ENCODE data around the gene PCNX4.

PCNX4 gene

DNA sequence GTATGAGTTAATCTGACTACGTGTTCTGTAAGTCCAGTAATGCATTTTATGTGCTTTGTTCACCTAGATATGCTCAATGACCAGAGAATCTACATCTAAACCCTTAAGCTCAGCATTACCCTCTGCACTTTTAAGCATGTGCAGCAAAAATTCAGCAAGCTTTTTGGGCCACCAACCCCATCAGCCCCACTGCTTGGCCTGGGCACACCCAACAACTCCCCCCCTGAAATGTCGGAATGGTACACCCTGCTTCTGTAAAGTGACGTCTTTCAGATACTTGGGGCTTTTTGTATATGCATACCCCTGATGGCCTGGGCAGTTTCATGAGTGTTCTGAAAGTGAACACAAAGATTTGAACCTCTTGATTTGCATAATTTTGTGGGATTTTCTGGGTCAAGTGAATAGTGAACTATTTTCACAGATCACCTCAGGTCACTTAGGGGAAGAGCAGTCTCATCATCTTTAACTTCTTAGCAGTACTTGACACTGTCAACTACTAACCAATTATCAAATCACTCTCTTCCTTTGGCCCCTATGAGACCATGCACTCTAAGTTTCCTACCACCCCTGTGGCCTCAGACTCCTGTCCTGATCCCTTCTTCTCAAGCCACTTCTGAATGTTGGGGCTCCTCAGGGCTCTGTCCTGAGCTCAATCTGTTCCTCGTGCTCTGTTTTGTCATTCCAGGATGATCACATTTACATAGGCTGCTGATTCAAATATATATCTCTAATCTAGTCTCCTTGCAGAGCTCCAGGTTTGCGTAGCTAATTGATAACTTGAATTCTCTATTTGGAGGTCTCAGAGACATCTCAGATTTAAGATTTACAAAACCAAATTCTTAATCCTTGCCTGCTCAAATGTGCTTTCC is 121.0 kb downstream of the PCNX4 start:
- no peak for DNase-seq

DNA sequence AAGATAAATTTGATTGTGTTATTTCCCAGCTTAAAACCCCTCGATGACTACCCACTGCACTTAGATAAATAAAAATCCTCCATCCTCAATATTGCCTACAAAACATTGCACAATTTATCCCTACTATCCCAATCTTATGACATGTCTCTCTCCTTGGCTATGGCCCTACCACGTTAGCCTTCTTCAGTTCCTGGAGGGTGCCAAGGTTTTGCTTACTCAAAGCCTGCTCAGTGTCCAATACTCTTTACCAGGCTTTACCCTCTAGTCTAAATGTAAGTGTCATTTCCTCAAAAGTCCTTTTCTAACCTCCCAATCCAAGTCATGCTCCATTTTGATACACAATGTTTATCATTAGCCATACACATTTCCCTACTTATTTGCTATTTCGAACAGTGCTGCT is 122.3 kb downstream of the PCNX4 start:
- no peak for DNase-seq

DNA sequence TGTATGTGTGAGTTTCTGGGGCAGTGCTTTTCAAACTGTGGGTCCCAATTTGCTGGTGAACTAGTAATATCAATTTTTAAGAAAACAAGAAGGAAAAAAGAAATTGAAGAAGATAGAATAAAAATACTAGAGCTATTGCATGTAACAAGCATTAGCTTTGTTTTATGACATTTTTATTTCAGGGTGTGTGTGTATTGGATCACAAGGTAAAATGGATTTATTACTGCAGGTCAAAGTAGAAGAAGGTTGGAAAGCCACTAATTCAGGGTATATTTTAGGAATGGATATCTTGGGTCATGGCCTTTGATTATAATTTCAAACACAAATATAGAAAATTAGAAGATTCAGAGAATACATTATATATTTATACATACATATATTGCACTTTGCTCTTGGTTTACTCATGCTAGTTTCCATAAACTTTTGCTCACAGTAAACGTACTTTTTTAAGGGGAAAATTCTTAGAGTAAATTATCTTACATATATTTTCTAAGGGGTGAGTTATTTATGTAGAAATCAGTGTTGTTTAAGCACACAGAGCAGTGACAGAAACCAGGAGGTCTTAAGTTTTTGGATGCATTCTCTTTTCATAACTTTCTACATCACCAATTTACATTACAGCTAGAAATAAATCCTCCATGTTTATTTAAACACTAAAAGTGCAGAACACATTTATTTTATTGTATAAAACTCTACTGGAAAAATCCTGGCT is 122.8 kb downstream of the PCNX4 start:
- DNase-seq = no peak

DNA sequence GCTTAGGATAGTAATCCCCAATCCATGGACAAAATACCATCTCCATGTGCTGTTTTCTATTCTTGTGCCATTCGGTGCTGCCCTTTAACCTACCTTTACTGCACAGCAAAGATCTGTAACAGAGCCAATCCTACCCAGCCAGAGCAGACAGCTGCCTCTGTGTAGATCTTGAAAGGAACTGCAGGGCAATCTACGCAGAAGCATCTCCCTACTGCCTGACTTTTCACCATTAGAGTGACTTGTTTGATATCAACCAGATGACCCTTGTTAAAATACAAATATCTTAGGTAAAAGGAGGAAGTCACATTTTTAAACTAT is 123.4 kb downstream of the PCNX4 start:
- DNase-seq = no peak

DNA sequence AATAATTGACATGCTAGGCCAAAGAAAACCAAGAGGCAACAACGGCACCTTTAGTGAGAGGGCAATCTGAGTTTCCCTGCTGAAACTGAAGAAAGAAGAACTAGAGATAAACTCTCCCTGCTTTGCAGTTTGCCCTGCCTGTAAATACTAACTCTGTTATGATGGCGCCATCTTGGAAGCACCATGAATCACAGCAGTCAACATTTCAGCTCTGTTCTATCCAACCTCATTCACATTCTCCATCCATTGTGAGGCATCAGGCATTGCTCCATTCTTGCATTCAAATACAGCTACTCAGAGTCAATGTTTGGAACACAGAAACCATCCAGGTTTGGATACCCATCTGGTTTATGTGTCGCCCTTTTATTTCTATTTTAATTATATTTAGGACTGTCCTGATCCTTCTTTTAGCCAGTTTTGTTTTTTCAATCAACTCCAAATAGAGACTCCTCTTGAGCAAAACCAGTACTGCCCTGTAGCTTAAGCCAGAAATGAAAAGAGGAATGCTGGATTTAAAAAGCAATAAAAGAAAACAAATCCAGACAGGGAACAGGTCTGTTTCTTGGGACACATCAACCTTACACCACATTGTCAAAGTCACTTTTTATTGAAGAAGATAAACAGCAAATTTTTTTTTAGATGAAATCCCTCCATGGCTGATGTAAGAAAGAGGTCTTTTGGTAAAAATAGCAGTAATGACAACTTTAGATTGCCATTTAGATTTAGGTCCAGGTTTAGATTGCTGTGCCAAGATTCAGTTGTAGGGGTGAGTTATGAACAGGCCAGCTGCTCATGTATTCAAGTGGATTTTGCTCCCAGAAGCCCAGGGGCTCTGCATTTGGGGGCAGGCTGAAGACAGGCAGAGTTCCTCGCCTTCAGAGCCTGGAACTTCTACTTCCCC is 124.0 kb downstream of the PCNX4 start:
- DNase-seq = no peak

DNA sequence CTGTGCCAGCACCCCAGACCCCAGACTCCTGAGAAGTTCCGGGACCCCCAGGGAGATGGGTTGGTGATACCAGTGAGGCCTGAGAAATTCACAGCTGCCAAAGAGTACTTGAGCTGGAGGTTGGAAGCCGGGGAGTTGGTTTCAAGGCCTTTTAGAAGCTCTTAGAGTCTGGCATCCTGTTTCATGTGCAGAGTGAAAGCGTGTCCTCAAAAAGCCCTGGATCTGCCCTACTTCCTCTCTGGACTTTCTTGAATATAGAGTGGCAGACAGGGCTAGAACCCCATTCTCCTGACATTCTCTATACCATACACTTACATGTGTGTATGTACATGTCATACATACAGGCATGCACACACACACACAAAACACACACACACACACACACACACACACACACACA is 126.0 kb downstream of the PCNX4 start:
- DNase-seq = no peak

All from NCI-H748 treated with DMSO at 0.1 percent for 48 hours (cell line).